ENCODE data around the gene UBA3. TPM values are rescaled to one million over a fixed set of nuclear protein-coding genes. Genes with fewer than 3 reads are reported as not detected.
A peak's percentile ranks its signal among the peaks of the same experiment; 100 is the strongest.

Gene UBA3
- total RNA-seq, 1 donor from 2014 or later = 84.7 TPM

DNA sequence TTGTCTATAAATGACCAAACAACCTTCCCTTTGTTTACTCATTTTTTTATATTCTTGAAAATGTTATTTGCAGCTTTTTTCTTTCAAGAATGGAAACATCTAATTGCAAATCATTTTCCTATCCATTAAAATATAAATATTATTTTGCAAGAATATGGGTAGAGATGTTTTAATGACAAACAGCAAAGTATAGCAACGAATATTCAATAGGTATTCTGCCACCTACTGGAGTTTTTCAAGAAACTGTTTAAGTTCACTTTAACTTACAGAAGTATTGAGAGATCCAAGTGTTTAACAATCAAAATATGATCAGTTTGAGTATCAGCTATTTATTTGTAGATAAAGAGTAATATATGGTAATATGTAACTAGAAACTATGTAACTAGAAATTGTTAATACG is 59.7 kb downstream of the UBA3 start:
- intact Hi-C loops (cut with DNase I) = no loop called here
- no peak for DNase-seq (ENCODE audit: low spot score)

DNA sequence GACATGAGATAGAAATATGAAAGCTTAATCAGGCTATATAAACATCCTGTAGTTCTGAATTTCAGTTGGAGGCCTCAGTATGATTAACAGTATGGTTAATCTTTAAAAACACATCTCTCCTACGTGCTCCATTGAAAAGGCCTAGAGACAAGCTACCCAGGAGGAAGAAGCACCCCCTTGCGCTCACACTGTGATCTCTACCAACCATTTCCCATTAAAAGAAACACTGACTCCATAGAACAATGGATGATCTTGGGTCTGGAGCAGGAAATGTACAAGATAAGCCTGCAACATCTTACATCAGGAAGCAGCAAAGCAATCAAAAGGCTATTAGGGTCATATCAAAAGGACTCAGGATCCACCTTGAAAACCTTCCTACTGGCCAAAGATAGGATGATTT is 63.3 kb downstream of the UBA3 start:
- intact Hi-C loops (cut with DNase I) = no loop called here
- DNase-seq (ENCODE audit: low spot score) = no peak

DNA sequence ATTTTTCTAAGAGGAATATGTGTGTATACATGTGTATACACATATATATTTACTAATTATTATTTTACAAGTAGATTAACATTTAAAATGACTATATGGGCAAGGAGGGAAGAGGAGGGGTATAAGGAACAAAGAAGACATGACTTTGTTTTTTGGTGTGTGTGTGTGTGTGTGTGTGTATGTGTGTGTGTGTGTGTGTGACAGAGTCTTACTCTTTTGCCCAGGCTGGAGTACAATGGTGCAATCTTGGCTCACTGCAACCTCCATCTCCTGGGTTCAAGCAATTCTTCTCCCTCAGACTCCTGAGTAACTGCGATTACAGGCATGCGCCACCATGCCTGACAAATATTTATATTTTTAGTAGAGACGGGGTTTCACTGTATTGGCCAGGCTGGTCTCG is 64.1 kb downstream of the UBA3 start:
- DNase-seq (ENCODE audit: low spot score) = no peak

GRCh38 chr3:69014022-69014580 is 66.1 kb downstream of the UBA3 start:
- intact Hi-C loops (cut with DNase I) = loop anchor here (5.0 kb wide), 2 partner anchors 38 to 68 kb away; partner anchors contain the start of genes ARL6IP5, TMF1 and UBA3
- DNase-seq (ENCODE audit: low spot score) = no peak

More for the DNA sequence above, 64.1 kb downstream of the UBA3 start:
- intact Hi-C loops (cut with DNase I) = no loop called here

DNA sequence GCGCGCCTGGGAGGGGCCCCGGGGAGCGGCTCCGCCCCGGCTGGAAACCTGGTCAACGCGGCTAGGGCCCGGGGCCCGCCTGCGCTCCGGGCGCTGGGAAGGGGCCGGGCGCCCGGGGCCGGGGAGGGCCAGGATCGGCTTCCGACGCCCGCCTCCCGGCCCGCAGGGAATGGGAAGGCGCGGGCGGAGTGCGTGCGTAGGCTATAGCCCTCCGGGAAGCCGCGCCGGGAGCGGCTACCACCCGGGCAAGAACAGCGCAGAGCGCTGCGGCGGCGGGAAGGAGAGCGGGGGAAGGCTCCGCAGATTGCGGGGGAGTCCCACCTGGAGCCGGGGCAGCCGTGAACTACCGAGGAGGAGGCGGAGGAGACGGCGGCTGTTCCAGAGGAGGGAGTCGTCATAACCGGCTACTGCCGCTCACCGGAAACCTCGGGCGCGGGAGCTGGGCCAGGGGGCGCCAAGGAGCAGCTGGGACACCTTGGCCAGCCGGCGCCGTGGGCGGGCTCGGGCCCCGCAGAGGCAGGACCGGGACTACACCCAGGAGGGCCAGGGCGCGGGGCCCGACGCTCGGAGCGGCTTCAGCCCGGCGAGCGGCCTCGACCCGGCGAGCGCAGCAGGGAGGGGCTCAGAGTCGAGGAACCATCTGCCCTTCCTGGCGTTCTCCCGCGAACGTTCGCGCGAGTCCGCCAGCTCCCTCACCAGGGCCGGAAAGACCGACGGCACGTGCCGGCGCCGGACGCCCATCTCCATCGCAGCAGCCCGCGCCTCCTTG is 66.7 kb downstream of the UBA3 start, which contains the start of gene EOGT:
EOGT (minus strand) TSS at position 432 of the 769 bp plus-strand sequence. CDS start 3,838 bp downstream, outside the sequence.
- peak; percentile 95 for DNase-seq (ENCODE audit: low spot score)
- intact Hi-C loops (cut with DNase I) = loop anchor here (5.0 kb wide), 2 partner anchors 39 to 69 kb away; partner anchors contain the start of genes ARL6IP5, TMF1 and UBA3

GRCh38 chr3:69012800-69013252 is 67.3 kb downstream of the UBA3 start:
- intact Hi-C loops (cut with DNase I) = loop anchor here (5.0 kb wide), 2 partner anchors 39 to 69 kb away; partner anchors contain the start of genes ARL6IP5, TMF1 and UBA3
- no peak for DNase-seq (ENCODE audit: low spot score)

DNA sequence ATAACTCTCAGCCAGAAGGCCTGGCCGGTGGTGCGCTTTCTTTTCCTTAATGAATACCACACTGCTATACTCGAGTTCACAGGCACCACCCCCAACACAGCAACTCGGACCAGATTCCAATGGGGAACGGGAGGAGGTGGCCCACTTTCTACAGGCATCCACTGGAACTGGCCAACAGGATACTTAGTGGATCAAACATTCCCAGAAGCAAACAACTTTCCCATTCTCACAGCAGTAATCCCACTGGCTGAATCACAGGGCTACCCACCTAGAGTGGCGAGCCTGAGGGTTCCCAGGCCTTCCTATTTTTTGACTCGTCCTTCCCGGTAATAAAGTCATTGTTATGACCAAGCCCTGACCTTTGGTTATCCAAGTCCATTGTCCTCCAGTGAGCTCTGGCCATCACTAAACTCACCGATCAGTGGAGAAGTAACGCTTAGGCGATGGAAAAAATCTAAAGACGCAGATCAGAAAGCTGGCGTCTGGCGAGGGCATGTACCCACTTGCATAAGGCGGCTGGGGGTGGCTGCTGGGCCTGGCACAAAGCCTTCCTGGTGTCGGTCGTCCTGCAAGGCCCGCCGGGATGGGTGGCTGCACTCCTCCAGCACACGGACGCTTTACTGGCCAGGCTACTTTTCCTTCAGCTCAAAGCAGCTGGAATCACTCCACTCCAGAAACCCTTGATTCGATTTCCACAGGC is 67.9 kb downstream of the UBA3 start:
- DNase-seq (ENCODE audit: low spot score) = no peak
- intact Hi-C loops (cut with DNase I) = loop anchor here (5.0 kb wide), 2 partner anchors 40 to 70 kb away; partner anchors contain the start of genes ARL6IP5, TMF1 and UBA3

DNA sequence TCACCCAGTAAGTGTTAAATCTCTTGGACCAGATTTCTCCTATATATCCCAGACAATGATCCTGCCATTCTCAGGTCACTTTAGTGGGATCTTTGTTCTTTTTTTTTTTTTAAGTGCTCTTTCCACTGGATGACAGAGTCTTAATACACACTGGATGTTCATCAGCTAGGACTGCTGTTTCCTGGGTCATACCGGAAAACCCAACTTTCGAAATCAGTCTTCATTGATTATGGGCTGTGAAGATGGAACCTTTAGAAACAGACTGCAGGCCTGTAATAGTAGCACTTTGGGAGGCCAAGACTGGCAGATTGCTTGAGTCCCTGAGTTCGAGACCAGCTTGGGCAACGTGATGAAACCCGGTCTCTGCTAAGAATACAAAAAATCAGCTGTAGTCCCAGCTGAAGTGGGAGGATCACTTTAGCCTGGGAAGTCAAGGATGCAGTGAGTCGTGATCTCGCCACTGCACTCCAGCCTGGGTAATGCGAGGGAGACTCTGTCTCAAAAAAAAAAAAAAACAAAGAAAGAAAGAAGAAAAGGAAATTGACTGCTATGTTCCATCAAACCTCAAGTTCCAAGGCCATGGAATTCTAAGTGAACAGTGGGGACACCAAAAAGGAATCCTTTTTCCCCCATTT is 69.0 kb downstream of the UBA3 start:
- DNase-seq (ENCODE audit: low spot score) = no peak
- intact Hi-C loops (cut with DNase I) = loop anchor here (5.0 kb wide), 2 partner anchors 41 to 71 kb away; partner anchors contain the start of genes ARL6IP5, TMF1 and UBA3

DNA sequence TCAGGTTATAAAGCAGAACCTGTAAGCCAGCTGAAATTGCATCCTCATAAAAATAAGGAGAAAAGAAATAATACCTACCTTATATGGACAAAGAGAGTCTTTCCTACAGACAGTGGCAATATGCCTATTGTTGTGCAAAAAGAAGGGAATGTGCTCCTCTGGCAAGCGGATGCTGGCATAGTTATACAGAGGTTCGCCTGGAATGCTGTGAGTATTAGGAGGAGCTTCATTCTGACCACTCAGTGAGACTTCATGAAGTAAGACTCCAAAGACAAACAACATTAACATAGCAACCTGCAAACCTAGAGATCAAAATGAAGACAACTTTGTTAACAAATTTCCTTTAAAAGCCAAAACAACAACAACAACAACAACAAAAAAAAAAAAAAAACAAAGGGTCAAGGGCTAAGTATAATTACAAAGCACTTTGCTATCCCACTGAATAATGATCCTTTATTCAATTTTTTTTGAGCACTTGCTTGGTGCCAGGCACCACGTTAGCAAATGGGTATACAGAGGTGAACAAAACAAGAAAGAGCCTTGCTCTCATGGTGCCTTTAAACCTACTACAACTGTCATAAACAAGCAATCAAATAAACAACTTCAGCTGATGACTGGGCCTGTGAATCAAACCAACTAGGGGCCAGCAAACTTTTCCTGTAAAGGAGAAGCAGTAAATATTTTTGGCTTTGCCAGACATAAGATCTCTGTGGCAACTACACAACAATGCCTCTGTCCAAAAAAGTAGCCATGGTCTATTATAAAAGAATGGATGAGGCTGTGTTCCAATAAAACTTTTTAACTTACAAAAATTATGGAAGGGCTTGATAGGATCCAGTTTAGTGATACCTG is 70.4 kb downstream of the UBA3 start:
- DNase-seq (ENCODE audit: low spot score) = no peak
- intact Hi-C loops (cut with DNase I) = loop anchor here (5.0 kb wide), 2 partner anchors 43 to 73 kb away; partner anchors contain the start of genes ARL6IP5, TMF1 and UBA3

GRCh38 chr3:69008980-69009379 is 71.2 kb downstream of the UBA3 start:
- no peak for DNase-seq (ENCODE audit: low spot score)
- intact Hi-C loops (cut with DNase I) = no loop called here

DNA sequence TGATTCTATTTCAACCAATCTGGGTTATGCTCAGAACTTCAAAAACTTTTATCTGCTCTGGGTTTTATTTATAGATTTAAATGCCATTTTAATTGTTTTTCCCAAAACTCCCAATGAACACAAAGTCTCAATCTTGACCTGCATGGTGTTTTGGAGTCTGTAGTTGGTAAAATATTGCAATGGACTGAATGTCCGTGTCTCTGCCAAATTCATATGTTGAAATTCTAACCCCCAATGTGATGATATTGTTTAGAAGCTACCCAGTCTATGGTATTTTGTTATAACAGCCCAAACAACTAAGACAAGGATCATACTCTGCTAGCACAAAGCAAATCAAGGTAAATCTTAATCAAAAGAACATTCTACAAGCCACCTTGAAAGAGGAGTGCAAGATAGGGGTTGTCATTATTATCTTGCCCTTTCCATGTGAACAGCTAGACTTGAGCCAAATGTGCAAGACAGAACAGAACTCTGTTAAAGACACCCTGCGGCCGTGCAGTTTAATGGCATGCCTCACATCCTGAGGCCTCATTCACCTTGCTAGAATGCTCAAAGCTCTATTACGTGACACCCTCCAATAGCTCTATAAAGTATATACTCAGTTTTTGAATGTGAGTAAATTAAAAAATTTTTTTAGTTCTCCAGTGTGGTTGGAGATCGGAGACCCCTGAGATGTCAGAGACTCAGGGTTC is 74.2 kb downstream of the UBA3 start:
- intact Hi-C loops (cut with DNase I) = no loop called here

DNA sequence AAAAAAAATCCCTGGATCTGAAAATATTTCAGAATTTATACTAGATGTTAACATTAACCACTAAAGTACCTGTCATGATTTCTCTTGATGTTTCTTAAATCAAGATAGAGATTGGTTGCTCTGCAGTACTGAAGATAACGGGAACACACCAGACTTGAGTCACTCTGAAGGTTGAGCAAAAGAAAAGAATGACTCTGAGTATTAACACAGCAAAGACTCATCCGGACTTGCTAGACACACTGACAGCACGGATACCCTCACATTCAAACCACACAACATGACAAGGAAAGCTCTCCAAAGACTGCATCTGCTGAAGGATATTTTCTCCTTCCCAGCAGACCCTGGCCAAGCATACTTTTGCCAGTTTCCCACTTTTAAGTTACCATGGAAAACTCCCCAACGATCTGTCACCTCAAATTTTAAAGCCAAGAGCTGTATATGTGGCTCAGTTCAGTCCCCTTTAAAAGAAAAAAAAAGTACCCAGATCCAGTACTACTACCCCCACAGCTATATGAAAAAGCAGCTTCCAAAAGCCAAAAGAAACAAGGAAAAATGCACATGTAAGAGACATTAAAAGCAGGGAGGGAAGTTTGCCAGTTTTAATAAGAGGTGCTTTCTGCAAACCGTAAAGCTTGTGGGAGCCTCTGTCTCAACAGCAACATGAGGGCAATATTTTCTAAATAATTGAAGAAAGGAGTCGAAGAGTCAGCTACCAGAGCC is 74.9 kb downstream of the UBA3 start:
- intact Hi-C loops (cut with DNase I) = no loop called here
- no peak for DNase-seq (ENCODE audit: low spot score)

More for the DNA sequence above, 74.2 kb downstream of the UBA3 start:
- no peak for DNase-seq (ENCODE audit: low spot score)

Small RNAs within 50 kb of the gene (microRNA-seq; reads per million reads assigned to microRNA genes)
- gene MIR3136 = not detected

Other genes with a start within 250 kb of the UBA3 start
- gene TAFA4, start 147.8 kb downstream of the UBA3 start, total RNA-seq = not detected
- gene EOGT, start 66.7 kb downstream of the UBA3 start, total RNA-seq = 44.0 TPM
- gene TMF1, start 28.0 kb downstream of the UBA3 start, total RNA-seq = 22.8 TPM
- 167 TPM for gene ARL6IP5, start 4.6 kb upstream of the UBA3 start, total RNA-seq
- gene LMOD3, start 42.2 kb upstream of the UBA3 start, total RNA-seq = 117 TPM

Data from cardiac septum (tissue), 1 donor.